GM18519 (cell line): ENCODE results near the gene SPRYD3.

Experiments used
- ATAC-seq: cut with Tn5 transposase; IDR thresholded peaks from one replicate; pipeline ENCODE4 v1.9.1; 2021; ENCODE audit warnings: mild to moderate bottlenecking, moderate library complexity; ENCODE audit not compliant: unreplicated experiment, low FRiP score

Gene SPRYD3

DNA sequence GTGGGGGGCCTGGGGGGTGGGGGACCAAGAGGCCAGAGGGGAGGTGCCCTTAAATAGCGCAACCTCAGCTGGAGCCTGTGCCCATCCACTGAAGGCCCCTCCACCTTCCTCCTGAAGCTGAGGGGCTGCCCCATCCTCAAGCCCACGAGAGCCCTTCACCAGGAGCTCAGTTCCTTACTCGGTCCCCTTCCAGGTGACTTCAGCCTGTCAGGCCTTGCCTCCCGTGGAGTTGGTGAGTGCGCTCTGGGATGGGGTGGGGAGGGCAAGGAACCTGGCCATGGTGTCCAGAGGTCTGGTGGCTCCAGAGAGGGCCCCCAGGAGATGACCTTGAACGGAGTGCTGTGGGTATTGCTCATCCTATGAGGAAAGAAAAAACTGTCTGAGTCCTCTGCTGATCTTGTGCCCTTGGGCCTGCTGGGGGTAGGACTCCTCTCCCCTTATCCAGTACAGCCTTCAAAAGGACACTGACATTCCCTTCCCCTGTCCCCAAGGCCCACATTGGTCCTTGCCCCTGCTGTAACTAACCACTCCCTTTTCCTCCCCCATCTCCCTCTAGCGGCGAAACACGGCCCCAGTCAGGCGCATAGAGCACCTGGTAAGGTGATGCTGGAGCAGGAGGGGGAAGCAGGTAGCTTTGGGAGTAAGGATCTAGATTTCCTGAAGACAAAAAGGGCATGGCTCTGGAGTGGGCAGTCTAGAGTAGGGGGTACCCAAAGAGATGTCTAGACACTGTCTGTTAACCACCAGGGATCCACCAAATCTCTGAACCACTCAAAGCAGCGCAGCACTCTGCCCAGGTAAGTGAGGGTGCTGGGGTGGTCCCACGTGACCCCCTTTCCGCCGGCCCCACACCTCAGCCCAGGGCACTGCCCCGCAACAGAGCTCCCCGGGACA, 25.7 kb downstream of the SPRYD3 start:
- no peak for ATAC-seq

DNA sequence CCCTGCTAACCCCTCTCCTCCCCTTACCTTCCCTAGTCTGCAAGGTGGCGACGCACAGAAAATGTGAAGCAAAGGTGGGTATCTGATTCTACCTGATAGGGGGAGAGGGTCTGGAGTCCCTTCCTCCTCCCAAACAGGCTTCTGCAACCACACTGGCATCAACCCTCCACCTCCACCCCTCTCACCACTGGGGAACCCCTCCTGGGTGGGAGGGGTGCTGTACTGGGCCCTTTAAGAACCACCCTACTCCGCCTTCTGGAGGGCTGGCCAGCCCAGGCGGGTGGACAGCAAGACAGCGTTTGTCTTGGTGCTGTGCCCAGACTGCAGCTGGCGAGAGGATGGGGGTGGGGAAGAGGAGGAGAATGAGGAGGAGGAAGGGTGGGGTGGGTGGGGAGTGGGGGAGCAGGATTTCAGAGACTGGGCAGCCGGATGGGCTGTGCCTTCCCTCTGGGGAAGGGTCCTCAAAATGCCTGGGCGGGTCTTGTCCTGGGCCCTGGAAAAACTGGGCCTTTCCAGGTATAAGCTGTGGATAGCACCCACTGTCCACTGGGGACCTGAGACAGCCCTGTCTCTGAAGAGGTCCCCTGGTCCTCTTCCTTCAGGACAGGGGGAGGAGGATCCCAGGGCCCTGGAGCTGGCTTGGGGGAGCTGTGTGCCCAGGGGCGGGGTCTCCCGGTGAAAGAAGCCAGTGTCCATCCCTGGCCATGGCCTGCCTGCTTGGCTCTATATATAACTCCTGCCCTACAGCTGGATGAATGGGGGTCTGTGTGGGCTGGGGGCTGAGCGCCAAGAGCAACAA, 26.6 kb downstream of the SPRYD3 start:
- ATAC-seq, result no peak

DNA sequence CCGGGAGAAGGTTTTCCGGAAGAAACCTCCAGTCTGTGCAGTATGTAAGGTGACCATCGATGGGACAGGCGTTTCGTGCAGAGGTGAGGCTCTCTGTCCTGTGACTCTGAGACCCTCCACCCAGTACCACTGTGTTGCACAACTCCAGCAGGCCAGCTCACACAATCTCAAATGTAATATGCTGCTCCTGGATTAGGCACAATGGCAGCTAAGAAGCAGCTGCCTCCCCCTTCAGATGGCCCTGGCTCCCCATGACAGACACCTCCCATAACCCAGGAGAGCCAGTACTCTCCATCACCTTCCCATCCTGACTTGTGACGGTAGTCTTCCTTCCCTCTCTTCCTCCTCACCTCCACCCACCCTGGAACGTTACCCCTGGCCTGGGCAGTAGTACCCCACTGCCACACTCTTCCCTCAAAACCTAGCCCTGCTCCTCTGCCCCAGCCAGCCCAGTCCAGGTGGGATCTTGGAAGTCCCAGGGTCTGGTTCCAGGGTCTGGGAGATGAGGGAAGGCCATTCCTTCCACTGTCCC, 27.2 kb downstream of the SPRYD3 start:
- ATAC-seq, result no peak

DNA sequence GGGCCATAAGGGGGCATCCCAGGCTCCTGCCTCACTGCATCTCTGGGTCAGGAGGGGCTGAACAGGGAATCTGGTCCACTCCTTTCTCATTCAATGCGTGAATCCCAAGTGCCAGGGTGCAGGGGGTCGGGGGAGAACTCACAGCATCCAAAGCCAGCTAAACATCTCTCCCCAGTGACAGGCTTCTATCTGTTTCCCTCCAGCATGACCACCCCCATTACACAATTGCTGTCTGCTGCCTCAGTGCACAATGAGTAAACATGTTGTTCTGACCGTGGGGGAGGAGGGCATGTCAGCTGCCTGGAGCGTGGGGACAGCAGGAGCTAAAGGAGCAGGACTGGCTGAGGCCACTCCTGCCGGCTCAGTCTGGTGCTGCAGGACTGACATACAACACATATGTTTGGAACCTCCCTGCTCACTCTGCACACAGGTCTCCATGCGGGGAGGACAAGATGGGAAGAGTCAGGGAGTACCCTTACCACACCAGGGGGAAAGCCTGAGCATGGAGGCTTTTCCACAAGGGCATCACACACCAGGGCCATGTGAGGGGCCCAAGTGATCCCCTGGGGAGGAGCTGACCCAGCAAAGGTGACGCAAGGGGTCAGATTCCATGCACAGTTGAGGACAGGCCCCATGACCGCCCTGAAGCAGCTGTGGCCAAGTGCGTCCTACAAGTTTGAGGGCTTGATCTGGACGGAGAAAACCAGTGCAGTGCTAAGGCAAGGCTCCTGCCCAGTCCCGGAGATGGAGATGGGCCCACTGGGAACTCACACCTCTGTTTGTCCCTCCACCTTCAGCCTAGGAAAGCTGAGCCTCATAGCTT, 27.9 kb downstream of the SPRYD3 start:
- ATAC-seq, result no peak

DNA sequence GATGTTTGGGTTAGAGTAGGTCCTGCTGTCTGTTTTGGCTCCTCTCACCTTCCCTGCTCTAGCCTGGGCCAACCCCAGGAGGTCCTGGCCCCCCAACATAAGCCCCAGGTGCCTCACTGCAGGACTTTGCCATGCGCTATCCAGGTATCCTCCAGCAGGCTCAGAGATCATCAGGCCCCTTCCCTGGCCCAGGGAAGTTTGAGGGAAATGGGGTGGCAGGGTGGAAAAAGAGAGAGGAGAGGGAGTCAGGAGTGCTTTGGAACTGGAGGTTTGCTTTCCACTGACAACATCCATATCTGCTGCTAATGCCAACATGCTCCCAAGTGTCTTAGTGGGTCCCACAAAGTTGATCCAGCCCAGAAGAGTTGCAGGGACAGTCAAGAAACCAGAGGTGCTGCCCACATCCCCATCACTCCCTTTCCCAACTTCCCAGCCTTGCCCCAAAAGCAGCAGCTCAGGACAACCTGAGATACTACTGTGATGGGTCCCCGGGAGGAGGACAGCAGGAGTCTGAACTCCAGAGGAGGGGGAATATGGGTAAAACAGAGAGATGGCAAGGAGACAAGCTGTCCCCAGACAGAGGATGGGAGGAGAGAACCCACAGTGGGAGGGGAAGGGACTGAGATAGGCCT, 28.6 kb downstream of the SPRYD3 start:
- ATAC-seq, result no peak

DNA sequence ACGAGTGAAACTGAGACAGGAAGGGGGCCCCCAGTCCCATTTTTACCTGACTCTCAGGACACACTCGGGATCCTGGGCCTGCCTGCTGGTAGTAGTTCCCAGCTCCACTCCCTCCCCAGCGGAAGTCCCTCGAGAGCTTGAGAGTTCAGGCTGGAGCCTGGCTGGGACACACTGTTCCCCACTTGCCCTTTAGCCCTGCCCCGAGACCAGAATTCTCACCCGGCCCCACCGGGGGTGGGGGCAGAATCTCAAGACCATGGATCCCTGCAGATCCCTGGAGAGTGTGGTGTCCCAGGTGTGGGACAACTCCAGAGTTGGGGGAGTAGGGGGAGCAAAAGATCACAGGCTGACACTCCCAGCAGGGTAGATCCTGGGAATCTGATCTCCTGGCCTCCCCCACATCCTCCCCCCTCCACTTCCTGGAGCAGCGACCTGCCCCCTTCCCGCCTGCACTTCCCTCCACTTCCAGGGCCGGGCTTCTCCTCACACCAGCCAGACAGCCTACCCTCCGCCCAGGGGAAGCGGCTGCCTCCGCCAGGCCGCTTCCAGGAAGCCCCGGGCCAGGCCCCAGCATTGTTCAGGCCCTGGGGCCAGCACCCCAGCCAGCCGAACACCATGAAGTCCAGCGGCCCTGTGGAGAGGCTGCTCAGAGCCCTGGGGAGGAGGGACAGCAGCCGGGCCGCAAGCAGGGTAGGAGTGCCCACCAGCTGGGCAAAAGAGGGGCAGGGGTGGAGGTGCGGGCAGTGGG, 29.4 kb downstream of the SPRYD3 start, which contains the start of gene TNS2:
Gene TNS2, plus strand, starts transcription at position 495 of the 748 bp plus-strand sequence. Its CDS starts 121 bp downstream, at position 616.
- ATAC-seq, result no peak

DNA sequence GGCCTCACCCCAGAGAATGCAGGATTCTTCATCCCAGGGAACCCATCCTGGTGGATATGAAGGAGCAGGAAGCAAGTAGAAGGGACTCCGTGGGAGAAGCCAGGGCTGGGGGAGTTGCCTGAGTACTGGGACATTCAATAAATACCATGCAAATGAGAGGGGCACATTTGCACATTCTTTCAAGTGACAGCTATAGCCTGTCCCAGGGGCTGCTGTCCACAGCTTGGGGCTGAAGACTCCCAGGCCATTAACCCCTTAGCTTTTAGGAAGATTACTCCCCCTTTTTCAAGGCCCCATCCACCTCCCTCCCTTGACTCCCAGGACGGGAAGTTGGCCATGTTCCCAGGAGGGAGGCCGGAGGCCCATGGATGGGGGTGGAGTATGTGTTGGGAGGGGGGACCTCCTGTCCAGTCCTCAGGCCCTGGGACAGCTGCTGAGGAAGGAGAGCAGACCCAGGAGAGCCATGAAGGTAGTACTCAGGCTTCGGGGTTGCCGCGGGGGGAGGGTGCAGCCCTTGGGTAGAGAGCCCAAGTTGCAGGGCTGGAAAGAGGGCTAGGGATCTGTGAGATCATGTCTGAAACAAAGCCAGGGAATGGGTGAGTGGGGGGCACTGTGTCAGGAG, 30.3 kb downstream of the SPRYD3 start:
- no peak for ATAC-seq

DNA sequence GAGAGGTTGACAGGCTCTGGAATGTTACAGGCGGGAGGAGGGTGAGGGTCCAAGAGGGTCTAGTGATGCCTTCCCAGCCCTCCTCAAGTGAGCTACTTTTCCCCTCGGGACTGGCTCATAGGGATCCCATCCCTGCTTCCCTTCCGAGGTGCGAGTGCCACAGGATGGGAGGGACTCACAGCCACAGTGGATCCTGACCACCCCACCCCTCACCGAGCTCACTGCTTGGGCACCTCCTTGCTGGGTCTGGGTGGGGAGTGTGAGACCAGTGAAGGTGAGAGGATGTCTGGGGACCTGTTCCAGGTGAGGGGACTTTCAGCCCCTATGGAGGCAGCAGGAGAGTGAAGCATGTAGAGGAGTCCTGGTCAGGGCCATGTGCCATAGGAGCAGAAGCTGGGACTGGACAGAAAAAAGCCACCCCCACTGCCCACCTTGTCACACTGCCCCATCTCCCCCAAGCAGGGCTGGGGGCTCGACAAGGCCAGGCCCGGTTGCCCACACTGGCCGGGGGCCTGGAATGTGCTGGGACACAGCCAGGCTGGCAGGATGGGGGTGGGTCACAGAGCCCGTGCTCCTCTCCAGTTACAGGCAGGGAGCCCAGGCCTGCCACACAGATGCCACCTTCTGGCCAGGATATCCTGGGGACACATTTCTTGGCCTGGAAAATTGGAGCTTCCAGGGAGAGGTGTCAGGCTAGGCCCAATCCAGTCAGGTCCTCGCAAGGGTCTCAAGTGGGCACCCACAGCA, 31.0 kb downstream of the SPRYD3 start:
- no peak for ATAC-seq

DNA sequence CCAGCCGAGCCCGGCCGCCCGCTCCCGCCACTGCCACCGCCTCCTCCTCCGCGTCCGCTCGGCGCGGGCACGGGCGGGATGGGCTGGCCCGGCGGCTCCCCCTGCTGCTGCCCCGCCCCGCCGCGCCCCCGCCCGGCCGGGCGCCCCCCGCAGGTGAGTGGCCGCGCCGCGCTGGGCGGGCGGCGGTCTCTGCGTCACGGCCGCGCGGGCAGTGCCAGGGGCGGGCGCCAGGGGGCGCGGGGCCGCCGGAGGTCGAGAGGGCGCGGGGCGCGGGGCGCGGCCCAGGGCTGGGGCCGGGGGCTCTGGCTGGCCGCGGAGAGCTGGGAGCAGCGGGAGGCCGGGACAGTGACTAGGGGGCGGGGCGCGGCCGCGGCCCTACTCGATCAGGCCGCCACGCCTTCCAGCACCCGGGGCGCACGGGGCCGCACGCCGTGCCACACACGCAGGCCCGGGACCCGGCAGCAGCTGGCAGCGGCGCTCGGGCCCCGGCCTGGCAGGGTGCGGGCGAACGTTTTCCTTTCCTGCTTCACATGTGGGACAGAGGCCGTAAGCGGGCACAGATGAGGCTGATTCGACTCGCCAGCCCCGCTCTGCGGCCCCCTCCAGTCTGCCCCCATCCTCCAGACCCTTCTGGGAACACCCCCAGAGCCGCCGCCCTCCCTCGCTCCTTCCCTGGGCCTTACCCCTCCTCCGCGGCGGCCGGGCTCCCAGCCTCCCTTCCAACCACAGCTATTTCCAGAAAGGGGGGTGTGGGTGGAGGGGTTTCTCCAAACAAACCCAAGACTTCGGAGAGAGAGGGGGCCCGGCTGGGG, 31.8 kb downstream of the SPRYD3 start:
- peak; percentile 44 for ATAC-seq

DNA sequence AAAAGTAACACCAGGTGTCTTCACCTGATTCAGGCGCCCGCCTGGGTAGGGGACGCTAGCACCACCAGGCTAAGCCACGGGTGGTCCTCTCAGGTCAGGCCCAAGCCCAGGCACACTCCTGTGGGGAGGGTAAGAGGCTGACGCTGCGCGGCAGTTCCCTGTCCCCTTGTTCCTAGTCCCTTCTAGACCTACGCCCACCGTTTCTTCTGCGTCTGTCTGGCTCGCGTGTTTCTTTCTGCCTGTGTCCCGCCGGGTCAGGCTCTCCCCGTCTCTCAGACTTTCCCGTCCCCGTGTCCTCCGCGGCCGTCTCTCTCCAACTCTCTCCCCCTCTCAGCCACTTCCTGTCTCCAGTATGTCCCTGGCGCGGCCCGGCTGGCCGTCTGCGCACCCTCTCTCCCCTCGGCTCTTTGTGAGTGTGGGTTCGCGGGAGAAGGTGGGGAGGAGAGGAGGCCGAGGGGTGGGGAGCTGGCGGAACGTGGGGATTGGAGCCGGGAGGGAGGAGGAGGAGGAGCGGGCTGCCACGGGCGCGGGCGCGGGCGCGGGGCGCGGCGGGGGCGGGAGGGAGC, 32.5 kb downstream of the SPRYD3 start:
- ATAC-seq, result no peak

DNA sequence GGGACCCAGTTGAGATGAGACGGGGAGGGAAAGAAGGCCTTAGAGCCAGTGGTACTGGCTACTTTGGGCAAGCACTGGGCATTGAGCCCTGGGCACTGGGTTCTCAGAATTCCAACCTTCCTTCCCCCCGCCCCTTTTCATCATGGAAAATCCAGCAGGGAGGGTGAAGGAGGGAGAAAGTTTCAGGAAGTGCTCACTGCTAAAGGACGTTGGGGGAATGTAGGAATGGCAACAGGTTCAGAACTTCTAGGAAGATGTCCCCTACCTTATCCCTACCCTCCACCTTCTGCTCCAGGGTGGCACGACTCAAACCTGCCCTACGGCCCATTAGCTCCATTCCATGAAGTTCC, 33.5 kb downstream of the SPRYD3 start:
- no peak for ATAC-seq

DNA sequence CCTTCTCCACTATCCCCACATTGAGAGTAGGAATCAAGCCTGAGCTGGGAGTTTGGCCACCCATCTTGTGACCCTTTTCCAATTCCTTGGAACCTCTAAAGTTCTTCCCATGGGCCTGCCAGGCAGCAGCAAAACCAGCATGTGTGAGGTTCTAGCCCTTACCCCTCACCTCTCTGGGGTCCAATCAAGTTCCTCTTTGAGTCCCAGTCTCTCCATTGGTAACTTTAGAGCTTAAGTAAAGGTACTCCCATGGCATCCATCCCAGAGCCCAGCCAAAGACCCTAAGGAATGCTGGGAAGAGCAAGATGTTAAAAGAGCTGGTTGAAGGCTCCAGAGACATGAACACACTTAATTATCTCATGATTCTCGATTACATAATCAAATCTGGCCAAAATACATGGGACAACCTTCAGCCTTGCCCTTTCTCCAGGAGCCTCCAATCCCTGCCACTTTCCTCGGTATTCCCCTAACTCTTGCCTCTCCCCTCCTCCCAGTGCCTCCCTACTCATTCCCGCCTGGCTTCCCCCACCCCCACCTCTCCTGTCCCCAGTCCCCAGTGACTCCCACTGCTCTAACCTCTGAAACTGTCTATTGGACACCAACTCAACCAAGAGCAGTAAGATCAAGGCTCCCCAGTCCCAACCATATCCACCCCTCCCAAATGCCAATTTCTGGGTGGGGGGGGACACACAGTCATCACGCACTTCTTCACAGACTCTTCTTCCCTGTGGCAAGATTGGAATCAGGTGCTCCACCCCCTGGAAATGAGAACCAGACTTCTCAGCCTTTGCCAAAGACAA, 34.1 kb downstream of the SPRYD3 start:
- ATAC-seq, result no peak

DNA sequence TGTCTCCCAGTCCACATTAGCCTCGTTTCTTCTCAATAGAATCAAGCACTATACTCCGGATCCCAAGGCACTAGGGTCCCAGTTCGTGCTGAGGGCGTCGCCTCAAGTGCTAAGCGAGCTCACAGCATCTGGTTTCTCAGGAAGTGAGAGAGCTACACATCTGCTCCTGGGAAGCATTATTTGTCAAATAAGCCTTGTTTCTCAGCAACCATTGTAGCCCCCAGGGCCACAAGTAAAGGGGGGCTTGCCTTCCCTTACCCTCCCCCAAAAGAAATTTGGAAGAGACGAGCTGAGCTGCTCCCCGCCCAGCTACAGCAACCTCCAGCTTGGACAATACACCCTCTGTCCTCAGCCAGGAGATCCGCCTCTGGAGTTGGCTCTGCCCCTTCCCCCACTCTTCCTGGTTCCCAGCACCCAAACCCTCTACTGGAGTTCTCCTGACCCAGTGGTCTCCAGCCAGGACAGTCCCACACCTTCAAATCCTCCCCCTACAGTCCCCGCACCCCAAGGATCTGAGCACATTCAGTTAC, 35.1 kb downstream of the SPRYD3 start:
- ATAC-seq, result no peak

DNA sequence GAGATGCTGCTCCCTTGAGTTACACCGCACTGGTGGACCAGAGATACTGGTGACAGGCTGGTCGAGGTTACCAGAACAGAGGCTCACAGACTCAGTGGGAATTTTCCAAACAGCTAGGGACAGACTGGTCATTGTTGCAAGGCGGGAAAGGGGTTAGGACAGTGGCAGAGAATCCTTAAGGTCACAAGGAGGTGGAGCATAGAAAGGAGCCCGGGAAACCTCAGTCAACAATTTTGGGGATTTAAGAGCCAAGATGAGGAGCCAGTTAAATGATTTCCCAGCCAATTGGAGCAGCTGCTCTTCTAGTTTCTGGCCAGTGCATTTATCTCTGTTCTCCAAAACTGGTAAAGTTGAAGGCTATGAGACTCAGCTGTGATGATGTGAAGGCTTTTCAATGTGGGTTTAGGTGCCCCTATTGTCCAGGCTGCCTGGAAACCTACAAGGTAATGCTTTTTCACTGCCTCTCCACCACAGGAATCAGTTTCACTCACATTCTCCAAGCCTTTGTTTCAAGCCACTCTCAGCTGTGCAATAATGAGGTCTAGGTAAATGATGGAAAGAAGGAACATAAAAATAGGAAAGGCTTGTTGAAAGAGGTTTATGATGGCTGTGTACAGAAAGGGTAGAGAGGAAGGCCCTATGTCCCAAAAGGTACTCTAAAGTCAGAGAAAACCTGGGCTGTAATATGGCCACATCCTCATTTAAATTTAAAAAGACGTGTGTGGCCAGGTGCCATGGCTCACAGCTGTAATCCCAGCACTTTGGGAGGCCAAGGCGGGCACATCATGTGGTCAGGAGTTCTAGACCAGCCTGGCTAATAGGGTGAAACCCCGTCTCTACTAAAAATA, 36.4 kb downstream of the SPRYD3 start:
- no peak for ATAC-seq

DNA sequence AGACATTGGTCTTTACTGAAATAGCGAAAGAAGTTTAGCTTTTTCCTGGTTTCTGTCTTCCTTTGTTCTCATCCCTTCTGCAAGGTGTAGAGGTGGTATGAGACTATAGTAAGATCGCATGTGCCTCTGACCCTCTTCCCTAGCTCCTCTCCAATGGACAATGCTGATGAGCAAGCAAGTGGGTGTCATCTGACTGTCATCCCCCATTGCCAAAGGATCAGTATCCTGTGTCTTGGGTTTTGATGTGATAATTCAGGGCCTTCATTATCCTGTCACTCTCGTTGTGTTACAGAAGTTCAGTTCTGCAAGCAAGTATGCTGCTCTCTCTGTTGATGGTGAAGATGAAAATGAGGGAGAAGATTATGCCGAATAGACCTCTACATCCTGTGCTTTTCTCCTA, 39.3 kb downstream of the SPRYD3 start:
- ATAC-seq, result no peak
